Lung (tissue), 12 donors: ENCODE measurements around the gene TBC1D1. TPM values are rescaled to one million over a fixed set of nuclear protein-coding genes. Genes with fewer than 3 reads are reported as not detected.

ENCODE experiments used
- ATAC-seq: fragments of 200-7000 bp; cut with Tn5 transposase; one replicate; pipeline ENCODE4 v1.9.1; 2020; ENCODE audit warnings: moderate number of reproducible peaks; ENCODE audit not compliant: insufficient read depth, low FRiP score
- DNase-seq, 3 donors: peaks; one replicate each; pipeline ENCODE4 v3.0.0-alpha.2; 2013 to 2017
- H3K27ac ChIP-seq, 2 donors: one replicate each; pipeline ENCODE4 v1.5.1; 2013; ENCODE audit warnings: mild to moderate bottlenecking in 2 of 2, moderate library complexity in 2 of 2, control low read depth in 1 of 2, inconsistent platforms in 1 of 2, low read depth in 1 of 2, low read length in 1 of 2
- H3K27me3 ChIP-seq, 3 donors: one replicate each; pipeline ENCODE4 v1.5.1; 2013; ENCODE audit warnings: low read length in 2 of 3; ENCODE audit not compliant: control insufficient read depth in 3 of 3, insufficient read depth in 3 of 3
- H3K36me3 ChIP-seq, 4 donors: one replicate each; pipeline ENCODE4 v1.5.1; 2013; ENCODE audit warnings: low read length in 4 of 4, mild to moderate bottlenecking in 1 of 4, moderate library complexity in 1 of 4; ENCODE audit not compliant: control insufficient read depth in 4 of 4, insufficient read depth in 4 of 4
- H3K4me1 ChIP-seq, 5 donors: one replicate each; pipeline ENCODE4 v1.5.1; 2013; ENCODE audit warnings: low read length in 5 of 5, mild to moderate bottlenecking in 2 of 5, moderate library complexity in 1 of 5; ENCODE audit not compliant: control insufficient read depth in 5 of 5, insufficient read depth in 5 of 5
- H3K4me3 ChIP-seq: one replicate; pipeline ENCODE4 v1.5.1; 2013; ENCODE audit warnings: mild to moderate bottlenecking, control low read depth, moderate library complexity
- H3K9ac ChIP-seq, 2 donors: one replicate each; pipeline ENCODE4 v1.5.1; 2013; ENCODE audit warnings: low read length in 2 of 2, control low read depth in 1 of 2; ENCODE audit not compliant: insufficient read depth in 1 of 2
- H3K9me3 ChIP-seq, 4 donors: one replicate each; pipeline ENCODE4 v1.5.1; 2013; ENCODE audit warnings: low read length in 3 of 4, mild to moderate bottlenecking in 1 of 4, moderate library complexity in 1 of 4; ENCODE audit not compliant: control insufficient read depth in 4 of 4, insufficient read depth in 3 of 4
- WGBS, 2 donors: extraction: QIAGEN DNeasy Blood & Tissue Kit; methylation state at CpG; one replicate each; pipeline ENCODE4 v1.1.7; 2013; 5-methylcytosine and 5-hydroxymethylcytosine counted together
- polyA plus RNA-seq, 2 donors: library from polyadenylated mRNA; stranded (reverse); fragments of 200-250 nt; gene quantifications; one replicate each; pipeline ENCODE4 v1.2.1, GENCODE V29; 2013
- total RNA-seq, 2 donors: library from RNA; depleted of rRNA in 1 of 2; stranded (reverse); fragments of >200 nt in 1 of 2; gene quantifications; one replicate each; pipeline ENCODE4 v1.2.1, GENCODE V29; 2014 to 2021
- TF ChIP-seq, protein P1 (sequence below): IDR thresholded peaks from 2 replicates; pipeline ENCODE4 v1.5.1; 2012; ENCODE audit warnings: mild to moderate bottlenecking; ENCODE audit errors: control extremely low read depth, extremely low read depth
- donor health status: control.
- donor health status: control.
- donor health status: Bipolar disorder and iron deficiency.
- donor health status: healthy.
- donor health status: DM: yes; HTN: yes; CAD: no.

The TBC1D1 gene
- total and polyA plus RNA-seq, 4 donors, result 23.6 to 71.1 (median 43.9) TPM

DNA sequence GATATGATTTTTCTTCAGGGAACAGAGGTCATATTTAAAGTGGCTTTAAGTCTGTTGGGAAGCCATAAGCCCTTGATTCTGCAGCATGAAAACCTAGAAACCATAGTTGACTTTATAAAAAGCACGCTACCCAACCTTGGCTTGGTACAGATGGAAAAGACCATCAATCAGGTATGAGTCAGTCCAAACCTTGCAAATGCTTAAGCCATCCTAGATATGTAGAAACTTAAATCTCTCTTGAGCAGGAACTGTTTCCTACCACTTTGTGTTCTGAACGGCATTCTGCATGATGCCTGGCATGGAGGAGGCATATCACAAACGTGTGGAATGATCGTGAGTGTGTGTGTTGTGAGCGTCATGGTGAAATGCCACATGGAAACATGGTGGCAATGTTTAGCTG, 234.1 kb downstream of the TBC1D1 start:
- peaks cover 5 to 15% (median 10%) of the 10 kb centered on the region in 4 donors for H3K36me3 ChIP-seq
- H3K27ac ChIP-seq, result no peak overlapping the region
- H3K9ac ChIP-seq, result peak overlapping the region in 1 of 2 donors; percentile 26
- DNase-seq (no peak), ATAC-seq (no peak)
- H3K4me3 ChIP-seq, result no peak overlapping the region
- TF ChIP-seq, protein P1, sequence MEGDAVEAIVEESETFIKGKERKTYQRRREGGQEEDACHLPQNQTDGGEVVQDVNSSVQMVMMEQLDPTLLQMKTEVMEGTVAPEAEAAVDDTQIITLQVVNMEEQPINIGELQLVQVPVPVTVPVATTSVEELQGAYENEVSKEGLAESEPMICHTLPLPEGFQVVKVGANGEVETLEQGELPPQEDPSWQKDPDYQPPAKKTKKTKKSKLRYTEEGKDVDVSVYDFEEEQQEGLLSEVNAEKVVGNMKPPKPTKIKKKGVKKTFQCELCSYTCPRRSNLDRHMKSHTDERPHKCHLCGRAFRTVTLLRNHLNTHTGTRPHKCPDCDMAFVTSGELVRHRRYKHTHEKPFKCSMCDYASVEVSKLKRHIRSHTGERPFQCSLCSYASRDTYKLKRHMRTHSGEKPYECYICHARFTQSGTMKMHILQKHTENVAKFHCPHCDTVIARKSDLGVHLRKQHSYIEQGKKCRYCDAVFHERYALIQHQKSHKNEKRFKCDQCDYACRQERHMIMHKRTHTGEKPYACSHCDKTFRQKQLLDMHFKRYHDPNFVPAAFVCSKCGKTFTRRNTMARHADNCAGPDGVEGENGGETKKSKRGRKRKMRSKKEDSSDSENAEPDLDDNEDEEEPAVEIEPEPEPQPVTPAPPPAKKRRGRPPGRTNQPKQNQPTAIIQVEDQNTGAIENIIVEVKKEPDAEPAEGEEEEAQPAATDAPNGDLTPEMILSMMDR, result no peak
- H3K4me1 ChIP-seq, result peaks cover 0 to 32% (median 10%) of the 10 kb centered on the region in 5 donors
- WGBS, 2 donors, result 96 to 97% methylated on average over 5 of the region's 5 CpGs
- no peaks in the 10 kb centered on the region for H3K27me3 ChIP-seq
- no peaks in the 10 kb centered on the region for H3K9me3 ChIP-seq

DNA sequence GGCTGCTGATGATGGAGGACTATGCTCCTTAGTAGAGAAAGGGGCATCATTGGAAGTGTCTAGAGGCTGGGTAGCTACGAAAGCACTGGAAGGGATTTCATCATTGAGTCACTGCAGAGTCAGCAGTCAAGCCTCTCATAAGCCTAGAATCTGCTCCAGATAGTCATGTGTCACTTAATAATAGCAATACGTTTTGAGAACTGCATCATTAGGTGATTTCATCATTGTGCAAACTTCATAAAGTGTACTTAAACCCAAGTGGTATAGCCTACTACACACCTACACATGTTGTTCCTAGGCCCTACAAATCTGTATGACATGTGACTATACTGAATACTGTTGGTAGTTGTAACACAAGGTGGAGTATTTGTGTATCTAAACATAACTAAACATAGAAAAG, 234.9 kb downstream of the TBC1D1 start:
- H3K9me3 ChIP-seq, result no peaks in the 10 kb centered on the region
- H3K4me3 ChIP-seq, result no peak overlapping the region
- H3K4me1 ChIP-seq, result peaks cover 0 to 33% (median 12%) of the 10 kb centered on the region in 5 donors
- 61% methylated on average over 2 of the region's 2 CpGs for WGBS, 2 donors
- DNase-seq (no peak), ATAC-seq (peak; percentile 16)
- no peak overlapping the region for H3K27ac ChIP-seq
- no peaks in the 10 kb centered on the region for H3K27me3 ChIP-seq
- peaks cover 5 to 13% (median 8%) of the 10 kb centered on the region in 4 donors for H3K36me3 ChIP-seq
- TF ChIP-seq, protein P1, result no peak
- H3K9ac ChIP-seq, result no peak overlapping the region

DNA sequence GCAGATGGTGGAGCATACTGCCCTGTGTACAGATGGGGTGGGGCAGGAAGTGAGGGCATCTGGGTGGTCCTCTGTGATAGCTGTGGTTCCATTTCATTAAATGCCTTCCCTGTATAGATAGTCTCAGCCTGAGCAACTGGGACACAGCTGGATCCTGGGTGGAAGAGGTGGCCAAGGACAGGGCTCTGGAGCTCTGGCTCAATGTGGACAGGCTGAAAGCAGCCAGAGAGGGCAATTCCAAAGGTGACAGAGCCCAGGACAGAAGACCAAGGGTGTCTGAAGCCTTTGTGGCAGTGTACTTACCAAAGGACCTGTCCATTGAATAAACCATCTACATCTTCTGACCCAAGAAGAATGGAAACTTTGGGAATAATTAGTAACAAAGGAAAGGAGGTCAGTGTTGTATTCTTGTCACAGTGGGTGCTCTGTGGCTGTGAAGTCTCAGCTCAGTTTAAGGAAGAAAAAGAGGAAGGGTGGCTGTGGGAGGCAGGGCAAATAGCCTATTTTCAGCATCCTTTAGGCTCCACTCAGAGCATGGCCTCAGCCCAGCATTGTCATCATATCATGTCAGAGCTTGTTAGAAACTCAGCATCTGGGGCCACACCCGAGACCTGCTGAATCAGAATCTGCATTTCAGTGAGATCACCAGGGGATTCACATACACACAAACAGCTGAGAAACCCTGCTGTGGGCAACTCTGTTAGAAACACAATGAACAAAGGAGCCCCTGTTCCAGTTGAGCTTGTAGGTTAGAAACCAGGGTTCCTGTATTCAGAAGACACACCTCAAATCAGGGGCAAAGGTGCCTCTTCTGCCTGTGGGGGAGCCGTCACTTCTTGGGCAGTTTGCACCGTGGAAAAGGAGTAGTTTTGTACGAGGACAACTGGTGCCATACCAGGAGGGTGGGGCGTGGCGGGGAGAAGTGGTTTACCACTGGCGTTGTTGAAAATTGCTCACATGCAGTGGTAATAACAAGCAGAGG, 237.9 kb downstream of the TBC1D1 start:
- DNase-seq (no peak), ATAC-seq (no peak)
- TF ChIP-seq, protein P1, result no peak
- 72 to 78% methylated on average over 7 of the region's 7 CpGs for WGBS, 2 donors
- peaks cover 7 to 17% (median 13%) of the 10 kb centered on the region in 4 donors for H3K36me3 ChIP-seq
- peaks cover 0 to 60% (median 33%) of the 10 kb centered on the region in 5 donors for H3K4me1 ChIP-seq
- H3K27me3 ChIP-seq, result no peaks in the 10 kb centered on the region
- H3K4me3 ChIP-seq, result no peak overlapping the region
- H3K9ac ChIP-seq, result no peak overlapping the region
- H3K9me3 ChIP-seq, result no peaks in the 10 kb centered on the region
- no peak overlapping the region for H3K27ac ChIP-seq
